Activated T-cell treated with anti-CD3 and anti-CD28 coated beads for 1 hour (primary cell): ENCODE results near the gene ADIPOR1.

Experiments
- DNase-seq: peaks from one replicate; pipeline ENCODE4 v3.0.0-alpha.2; 2020; ENCODE audit warnings: low read depth

The ADIPOR1 gene

GRCh38 chr1:202968895-202969295 lies 10.8 kb upstream of the ADIPOR1 start:
- DNase-seq = no peak

GRCh38 chr1:202968351-202968750 lies 10.2 kb upstream of the ADIPOR1 start:
- DNase-seq = no peak

GRCh38 chr1:202967684-202968281 lies 9.7 kb upstream of the ADIPOR1 start:
- DNase-seq = peak; percentile 16

- peak; percentile 5 for DNase-seq
These were observed 8.1 kb upstream of the ADIPOR1 start for GRCh38 chr1:202966006-202966898.

DNA sequence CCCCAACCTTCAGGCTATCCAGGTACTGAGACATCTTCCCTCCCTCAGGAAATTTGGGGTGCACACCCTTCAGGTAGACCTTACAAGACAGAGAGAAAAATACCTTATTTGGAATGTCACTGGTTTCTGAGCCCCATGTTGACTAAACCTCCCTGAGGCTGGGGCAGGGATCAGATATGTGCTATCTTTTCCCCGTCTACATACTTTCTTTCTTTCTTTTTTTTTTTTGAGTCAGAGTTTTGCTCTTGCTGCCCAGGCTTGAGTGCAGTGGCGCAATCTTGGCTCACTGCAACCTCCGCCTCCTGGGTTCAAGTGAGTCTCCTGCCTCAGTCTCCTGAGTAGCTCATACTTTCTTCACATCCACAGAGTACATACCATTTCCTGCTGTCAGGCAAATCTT lies 7.3 kb upstream of the ADIPOR1 start:
- no peak for DNase-seq

- DNase-seq = no peak
These were observed 6.8 kb upstream of the ADIPOR1 start for GRCh38 chr1:202964791-202965410.

DNA sequence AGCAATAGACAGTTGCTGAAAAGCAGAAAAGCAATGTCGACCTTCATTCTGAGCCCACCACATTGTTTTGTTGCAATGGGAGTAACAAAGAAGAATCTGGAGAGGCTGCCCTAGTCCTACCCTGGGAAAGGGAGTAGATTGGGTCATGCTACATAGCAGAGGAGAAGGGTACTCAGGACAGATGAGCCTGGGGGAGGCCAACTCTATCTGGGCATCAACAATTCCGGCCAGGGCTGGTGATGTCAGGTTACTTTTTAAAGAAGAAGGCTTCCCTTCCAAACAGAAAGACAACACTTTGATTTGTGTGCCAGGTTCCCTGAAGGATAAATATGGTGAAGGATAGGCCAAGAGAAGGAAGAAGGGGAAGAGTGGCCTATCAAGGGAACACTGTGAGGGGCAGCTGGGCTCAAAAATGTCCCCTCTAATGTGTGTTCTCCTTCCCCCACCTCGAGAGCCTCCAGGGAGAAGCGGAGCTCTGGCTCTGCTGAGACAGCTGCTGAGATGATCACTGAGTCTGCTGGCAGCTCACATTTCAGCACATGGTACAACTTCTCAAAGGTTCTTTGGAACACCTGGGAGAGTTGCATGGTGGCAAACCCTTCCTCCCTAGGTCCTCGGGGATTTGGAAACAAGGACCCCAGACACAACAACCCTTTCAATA lies 3.2 kb upstream of the ADIPOR1 start:
- no peak for DNase-seq

- DNase-seq = no peak
These were observed 1.1 kb upstream of the ADIPOR1 start for GRCh38 chr1:202959276-202959620.

GRCh38 chr1:202958544-202959275 lies 598 bp upstream of the ADIPOR1 start:
- DNase-seq = no peak

GRCh38 chr1:202956969-202957368 lies 1.1 kb downstream of the ADIPOR1 start:
- DNase-seq = no peak

GRCh38 chr1:202954057-202954745 lies 3.9 kb downstream of the ADIPOR1 start:
- DNase-seq = no peak

- no peak for DNase-seq
These were observed 4.7 kb downstream of the ADIPOR1 start for GRCh38 chr1:202953392-202953791.

DNA sequence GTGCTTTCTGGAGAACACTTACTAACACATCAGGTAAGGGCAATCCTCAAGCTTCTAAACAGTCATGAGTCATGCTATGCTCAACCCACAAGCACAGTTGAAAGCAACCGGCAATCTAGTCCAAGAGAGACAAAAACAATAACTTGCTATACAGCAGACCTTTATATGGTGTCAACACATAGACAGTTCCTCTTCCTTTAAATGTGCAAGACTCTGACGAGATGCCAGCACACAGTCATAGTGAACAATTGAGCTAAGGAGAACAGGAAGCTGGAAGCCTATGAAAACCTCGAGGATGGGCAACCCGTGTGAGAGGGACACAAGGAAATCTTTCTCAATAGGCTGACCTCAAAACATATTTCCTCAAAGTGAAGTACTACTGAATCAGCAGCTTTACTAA lies 5.3 kb downstream of the ADIPOR1 start:
- DNase-seq = no peak

- no peak for DNase-seq
These were observed 6.0 kb downstream of the ADIPOR1 start for GRCh38 chr1:202952099-202952498.

- DNase-seq = no peak
These were observed 6.7 kb downstream of the ADIPOR1 start for GRCh38 chr1:202951437-202951836.

GRCh38 chr1:202945483-202945882 lies 12.6 kb downstream of the ADIPOR1 start:
- no peak for DNase-seq

GRCh38 chr1:202944438-202944921 lies 13.6 kb downstream of the ADIPOR1 start:
- DNase-seq = no peak

- no peak for DNase-seq
These were observed 15.7 kb downstream of the ADIPOR1 start for GRCh38 chr1:202942426-202942825.

- DNase-seq = no peak
These were observed 16.7 kb downstream of the ADIPOR1 start for GRCh38 chr1:202941372-202941771.

DNA sequence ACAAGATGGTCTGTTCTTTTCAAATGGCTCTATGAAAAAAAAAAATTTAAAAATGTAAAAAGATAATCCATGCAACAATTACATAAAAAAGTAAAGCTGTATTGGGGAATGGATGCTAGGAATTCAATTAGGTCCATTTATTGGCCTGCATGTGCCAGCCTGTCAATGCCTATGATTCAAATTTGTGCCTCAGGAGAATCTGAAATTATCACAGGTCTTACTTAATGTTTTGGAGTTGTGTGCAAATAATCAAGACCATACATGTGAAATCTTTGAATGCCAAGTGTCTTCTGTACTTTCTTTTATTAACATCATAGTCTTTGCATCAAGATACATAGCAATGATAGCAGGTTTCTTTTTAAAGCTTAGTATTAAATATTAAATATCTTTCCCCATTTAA lies 17.6 kb downstream of the ADIPOR1 start:
- no peak for DNase-seq

DNA sequence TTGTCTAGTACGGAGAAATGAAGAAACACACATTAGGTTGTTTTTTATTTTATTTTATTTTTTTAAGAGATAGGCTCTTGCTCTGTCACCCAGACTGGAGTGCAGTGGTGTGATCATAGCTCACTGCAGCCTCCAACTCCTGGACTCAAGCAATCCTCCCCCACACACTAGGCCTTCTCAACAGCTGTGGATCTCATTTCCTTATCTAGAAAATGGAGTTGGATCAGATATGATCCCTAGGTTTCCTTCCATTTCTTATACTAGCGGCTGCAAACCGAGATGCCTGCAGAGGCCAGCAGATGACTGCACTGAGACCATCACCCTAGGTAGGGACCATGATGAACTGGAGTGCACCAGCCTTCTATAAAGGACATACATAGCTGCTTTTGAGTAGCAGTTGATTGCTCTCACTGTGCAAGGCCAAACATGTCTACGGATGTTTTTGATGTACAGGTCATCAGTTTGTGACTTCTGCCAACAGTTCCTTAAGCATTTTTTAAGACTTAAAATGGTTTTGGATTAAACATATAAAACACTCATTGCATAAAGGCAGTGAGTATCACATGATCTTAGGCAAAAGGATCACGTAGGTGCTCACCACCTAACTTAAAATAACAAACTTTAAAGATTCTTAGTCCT lies 19.7 kb downstream of the ADIPOR1 start:
- DNase-seq = no peak
